Suprapubic skin (tissue), 4 donors: Measurements from ENCODE around the gene MPHOSPH8. TPM values are rescaled to one million over a fixed set of nuclear protein-coding genes. Genes with fewer than 3 reads are reported as not detected.

Experiments
- DNase-seq, 2 donors: peaks; one replicate each; pipeline ENCODE4 v3.0.0-alpha.2; 2019; ENCODE audit warnings: low spot score in 2 of 2
- H3K27ac ChIP-seq: fragments of 200-600 bp; sonication (generic); one replicate; pipeline ENCODE4 v1.5.1; 2019
- H3K27me3 ChIP-seq: fragments of 200-600 bp; sonication (generic); one replicate; pipeline ENCODE4 v1.5.1; 2019
- H3K36me3 ChIP-seq: fragments of 200-600 bp; sonication (generic); one replicate; pipeline ENCODE4 v1.5.1; 2019
- H3K4me1 ChIP-seq: fragments of 200-600 bp; sonication (generic); one replicate; pipeline ENCODE4 v1.5.1; 2019
- H3K4me3 ChIP-seq: fragments of 200-600 bp; sonication (generic); one replicate; pipeline ENCODE4 v1.5.1; 2019; ENCODE audit warnings: mild to moderate bottlenecking
- H3K9me3 ChIP-seq: fragments of 200-600 bp; sonication (generic); one replicate; pipeline ENCODE4 v1.5.1; 2019
- EP300 ChIP-seq: sonication (generic); formaldehyde crosslinking; IDR thresholded peaks from one replicate; pipeline ENCODE4 v1.6.1; 2017; ENCODE audit warnings: antibody characterized with exemption
- POLR2A ChIP-seq, 2 donors: fragments of 450-650 bp; IDR thresholded peaks; one replicate each; pipeline ENCODE4 v1.6.1; 2017; ENCODE audit warnings: antibody characterized with exemption in 2 of 2, mild to moderate bottlenecking in 2 of 2, moderate library complexity in 2 of 2
- POLR2AphosphoS5 ChIP-seq, 3 donors: sonication (generic); formaldehyde crosslinking; IDR thresholded peaks; one replicate each; pipeline ENCODE4 v1.6.1; 2017; ENCODE audit warnings: antibody characterized with exemption in 3 of 3
- WGBS: methylation state at CpG from one replicate; pipeline ENCODE4 v1.1.5; 2018; 5-methylcytosine and 5-hydroxymethylcytosine counted together
- total RNA-seq, 4 donors: library from RNA; depleted of rRNA; stranded (reverse); fragments of >200 nt; gene quantifications; one replicate each; pipeline ENCODE4 v1.1.0, GENCODE V29; 2016
- TF ChIP-seq, protein P1 (sequence below), 2 donors: fragments of 200-600 bp in 1 of 2; fragments of 450-650 bp in 1 of 2; sonication (generic) in 1 of 2; IDR thresholded peaks; one replicate each; pipeline ENCODE4 v1.5.1; 2016 to 2019; ENCODE audit warnings: antibody characterized with exemption in 2 of 2, mild to moderate bottlenecking in 1 of 2, moderate library complexity in 1 of 2

MPHOSPH8 gene
- total RNA-seq, 4 donors from 2014 or later, result 21.2 to 43.0 (median 30.2) TPM

- no peaks in the 10 kb centered on the region for H3K9me3 ChIP-seq
- no peak overlapping the region for H3K27ac ChIP-seq
- DNase-seq, result no peak
- TF ChIP-seq POLR2A (IDR thresholded peaks at IDR 0.05), result no peak
- peaks cover 52% of the 10 kb centered on the region for H3K36me3 ChIP-seq
- H3K27me3 ChIP-seq, result no peaks in the 10 kb centered on the region
- no peaks in the 10 kb centered on the region for H3K4me1 ChIP-seq
- WGBS, result 91% methylated on average over 4 of the region's 4 CpGs
- no peak overlapping the region for H3K4me3 ChIP-seq
Measured at GRCh38 chr13:19650742-19651141, 17.3 kb downstream of the MPHOSPH8 start.

GRCh38 chr13:19657872-19658591, 24.6 kb downstream of the MPHOSPH8 start:
- H3K4me1 ChIP-seq, result no peaks in the 10 kb centered on the region
- no peak overlapping the region for H3K27ac ChIP-seq
- H3K9me3 ChIP-seq, result no peaks in the 10 kb centered on the region
- no peak overlapping the region for H3K4me3 ChIP-seq
- H3K27me3 ChIP-seq, result no peaks in the 10 kb centered on the region
- 41% methylated on average over 4 of the region's 4 CpGs for WGBS
- peaks cover 56% of the 10 kb centered on the region for H3K36me3 ChIP-seq
- no peak for DNase-seq
- TF ChIP-seq, protein P1, sequence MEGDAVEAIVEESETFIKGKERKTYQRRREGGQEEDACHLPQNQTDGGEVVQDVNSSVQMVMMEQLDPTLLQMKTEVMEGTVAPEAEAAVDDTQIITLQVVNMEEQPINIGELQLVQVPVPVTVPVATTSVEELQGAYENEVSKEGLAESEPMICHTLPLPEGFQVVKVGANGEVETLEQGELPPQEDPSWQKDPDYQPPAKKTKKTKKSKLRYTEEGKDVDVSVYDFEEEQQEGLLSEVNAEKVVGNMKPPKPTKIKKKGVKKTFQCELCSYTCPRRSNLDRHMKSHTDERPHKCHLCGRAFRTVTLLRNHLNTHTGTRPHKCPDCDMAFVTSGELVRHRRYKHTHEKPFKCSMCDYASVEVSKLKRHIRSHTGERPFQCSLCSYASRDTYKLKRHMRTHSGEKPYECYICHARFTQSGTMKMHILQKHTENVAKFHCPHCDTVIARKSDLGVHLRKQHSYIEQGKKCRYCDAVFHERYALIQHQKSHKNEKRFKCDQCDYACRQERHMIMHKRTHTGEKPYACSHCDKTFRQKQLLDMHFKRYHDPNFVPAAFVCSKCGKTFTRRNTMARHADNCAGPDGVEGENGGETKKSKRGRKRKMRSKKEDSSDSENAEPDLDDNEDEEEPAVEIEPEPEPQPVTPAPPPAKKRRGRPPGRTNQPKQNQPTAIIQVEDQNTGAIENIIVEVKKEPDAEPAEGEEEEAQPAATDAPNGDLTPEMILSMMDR (IDR thresholded peaks at IDR 0.05), result no peak
- no peak for TF ChIP-seq POLR2AphosphoS5 (IDR thresholded peaks at IDR 0.05)
- no peak for TF ChIP-seq POLR2A (IDR thresholded peaks at IDR 0.05)
- TF ChIP-seq EP300, result no peak

DNA sequence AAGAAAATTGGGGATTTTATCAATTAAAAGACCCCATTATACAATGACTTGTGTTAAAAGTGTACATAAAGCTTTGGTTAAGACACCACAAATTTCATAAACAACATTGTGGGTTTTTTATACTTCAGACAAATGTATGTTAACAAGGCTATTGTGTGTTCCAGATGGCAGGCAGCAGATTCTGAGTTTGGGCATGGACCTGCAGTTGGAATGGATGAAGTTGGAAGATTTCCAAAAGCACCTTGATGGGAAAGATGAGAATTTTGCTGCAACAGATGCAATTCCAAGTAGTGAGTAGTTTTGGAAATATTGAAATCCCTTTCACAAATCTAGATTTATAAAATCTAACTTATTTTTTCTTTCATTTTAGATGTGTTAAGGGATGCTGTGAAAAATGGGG, 25.4 kb downstream of the MPHOSPH8 start:
- H3K9me3 ChIP-seq, result no peaks in the 10 kb centered on the region
- H3K27ac ChIP-seq, result no peak overlapping the region
- TF ChIP-seq EP300 (no peak), POLR2AphosphoS5 (IDR thresholded peaks at IDR 0.05) (no peak), POLR2A (IDR thresholded peaks at IDR 0.05) (no peak)
- TF ChIP-seq, protein P1 (IDR thresholded peaks at IDR 0.05), result no peak
- peaks cover 59% of the 10 kb centered on the region for H3K36me3 ChIP-seq
- DNase-seq, result no peak
- H3K27me3 ChIP-seq, result no peaks in the 10 kb centered on the region
- no peaks in the 10 kb centered on the region for H3K4me1 ChIP-seq
- H3K4me3 ChIP-seq, result no peak overlapping the region

GRCh38 chr13:19661126-19661525, 27.7 kb downstream of the MPHOSPH8 start:
- Histone ChIP-seq H3K36me3 (peaks cover 75% of the 10 kb centered on the region), H3K4me3 (no peak overlapping the region), H3K9me3 (no peaks in the 10 kb centered on the region), H3K4me1 (no peaks in the 10 kb centered on the region), H3K27ac (no peak overlapping the region), H3K27me3 (no peaks in the 10 kb centered on the region)
- WGBS, result 85% methylated on average over 2 of the region's 2 CpGs
- TF ChIP-seq POLR2AphosphoS5 (IDR thresholded peaks at IDR 0.05) (no peak), POLR2A (IDR thresholded peaks at IDR 0.05) (no peak), EP300 (no peak)
- TF ChIP-seq, protein P1 (IDR thresholded peaks at IDR 0.05), result no peak
- DNase-seq, result no peak

GRCh38 chr13:19661561-19661960, 28.1 kb downstream of the MPHOSPH8 start:
- H3K27ac ChIP-seq, result no peak overlapping the region
- no peak overlapping the region for H3K4me3 ChIP-seq
- TF ChIP-seq POLR2AphosphoS5 (IDR thresholded peaks at IDR 0.05), result no peak
- no peak for TF ChIP-seq EP300
- no peak for TF ChIP-seq POLR2A (IDR thresholded peaks at IDR 0.05)
- TF ChIP-seq, protein P1 (IDR thresholded peaks at IDR 0.05), result no peak
- no peaks in the 10 kb centered on the region for H3K4me1 ChIP-seq
- no peaks in the 10 kb centered on the region for H3K27me3 ChIP-seq
- no peaks in the 10 kb centered on the region for H3K9me3 ChIP-seq
- no peak for DNase-seq
- WGBS, result 89% methylated on average over 15 of the region's 15 CpGs
- H3K36me3 ChIP-seq, result peaks cover 79% of the 10 kb centered on the region
